MM.1S (cell line): ENCODE data around the gene DIP2C.

Source experiments
- EZH2 ChIP-seq: fragments of 300-600 bp; sonication (generic); optimal IDR thresholded peaks from 2 replicates; pipeline ENCODE3; 2017; ENCODE audit warnings: low read depth, mild to moderate bottlenecking, antibody characterized with exemption, low read length, mixed read lengths
- EZH2phosphoT487 ChIP-seq: fragments of 300-600 bp; sonication (generic); IDR thresholded peaks from 2 replicates; pipeline ENCODE4 v1.6.1; 2018; ENCODE audit warnings: antibody characterized with exemption, low read length

DNA sequence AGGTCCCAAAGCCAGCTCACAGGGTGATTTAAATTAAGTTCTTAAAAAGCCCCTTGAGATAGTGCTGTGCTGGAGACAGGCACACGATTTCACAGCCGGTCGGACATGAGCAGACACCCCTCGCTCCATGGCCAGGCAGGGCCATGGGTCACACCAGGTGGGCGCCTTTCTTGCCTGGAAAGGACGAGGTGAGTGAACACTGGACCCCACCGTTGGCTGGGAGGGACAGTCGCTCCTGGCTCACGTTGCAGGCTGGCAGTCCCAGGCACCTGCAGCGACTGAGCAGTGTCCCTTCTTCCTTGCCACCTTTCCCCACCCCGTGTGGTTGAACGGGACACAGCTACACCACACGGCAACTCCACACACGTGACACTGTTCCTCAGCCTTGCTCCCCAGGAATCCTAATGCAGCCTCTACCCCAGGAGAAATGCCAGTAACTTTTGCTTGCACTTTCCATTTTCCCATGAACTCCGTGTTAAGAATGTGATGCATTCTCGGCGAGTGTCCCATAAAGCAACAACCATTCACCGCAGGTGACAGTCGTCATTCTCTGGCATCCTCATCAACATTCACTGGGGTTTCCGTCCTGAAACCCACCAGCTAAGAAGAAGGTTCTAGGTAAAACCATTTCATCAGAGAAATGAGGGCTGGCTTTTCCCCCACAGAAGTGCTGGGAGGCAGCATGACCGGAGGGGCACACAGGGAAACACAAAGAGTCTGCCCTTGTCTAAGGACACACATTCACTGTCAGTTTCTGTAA lies 336.8 kb downstream of the DIP2C start:
- TF ChIP-seq EZH2phosphoT487, result no peak
- TF ChIP-seq EZH2, result no peak
